Endothelial cell of umbilical vein (primary cell): ENCODE results near the gene CD79B. TPM values are rescaled to one million over a fixed set of nuclear protein-coding genes. Genes with fewer than 3 reads are reported as not detected.

Source experiments
- BruUV-seq: library from RNA; stranded (reverse); fragments of 400-500 nt; replicated peaks from 2 replicates; lab custom pipeline; 2021; lab: Mats Ljungman, UMichigan
- CTCF ChIA-PET: fragments of 300-600, 350-600 bp; sonication (Branson Sonifier 250); formaldehyde crosslinking; loops from one replicate; lab custom pipeline; 2021; ENCODE audit warnings: antibody characterized with exemption, inconsistent platforms; lab: Charles Lee
- POLR2A ChIA-PET: fragments of 300-600, 350-600 bp; sonication (Branson Sonifier 250); formaldehyde crosslinking; loops from one replicate; lab custom pipeline; 2021; ENCODE audit warnings: antibody characterized with exemption, inconsistent platforms; lab: Charles Lee
- DNase-seq: peaks from one replicate; pipeline ENCODE4 v3.0.0-alpha.2; 2011; ENCODE audit warnings: low read depth, low spot score
- FAIRE-seq: peaks from 2 replicates; lab custom pipeline; 2011; peaks lifted over from hg19 to GRCh38; lab: Jason Lieb, UNC
- H2AFZ ChIP-seq: 2 replicates; pipeline ENCODE4 v1.6.0; 2012; ENCODE audit warnings: low read depth, low read length, control low read depth, inconsistent platforms
- H3K27ac ChIP-seq: 2 replicates; pipeline ENCODE4 v1.5.1; 2011; ENCODE audit warnings: low read depth, mild to moderate bottlenecking, control low read depth, low read length, moderate library complexity; ENCODE audit not compliant: insufficient read depth
- H3K27me3 ChIP-seq, 2 experiments: 2 replicates each; pipeline versions ENCODE4 v1.6.0 to v1.6.1; 2011; ENCODE audit warnings: low read length in 2 of 2, mixed read lengths in 1 of 2; ENCODE audit not compliant: control insufficient read depth in 2 of 2, insufficient read depth in 2 of 2
- H3K36me3 ChIP-seq, 2 experiments: 2 replicates in 1 of 2; 3 replicates in 1 of 2; pipeline ENCODE4 v1.5.1; 2011; ENCODE audit warnings: low read length in 2 of 2, mild to moderate bottlenecking in 1 of 2, moderate library complexity in 1 of 2; ENCODE audit not compliant: control insufficient read depth in 2 of 2, insufficient read depth in 2 of 2; ENCODE audit errors: extremely low read depth in 1 of 2
- H3K4me1 ChIP-seq: 3 replicates; pipeline ENCODE4 v1.5.1; 2011; ENCODE audit warnings: mild to moderate bottlenecking, low read length; ENCODE audit not compliant: control insufficient read depth, insufficient read depth; ENCODE audit errors: extremely low read depth
- H3K4me2 ChIP-seq: 2 replicates; pipeline ENCODE4 v1.6.1; 2011; ENCODE audit warnings: low read length, control low read depth, mixed read lengths; ENCODE audit not compliant: insufficient read depth
- H3K4me3 ChIP-seq, 3 experiments: fragments of 200-600 bp in 1 of 3; sonication (generic), shearing (Covaris generic) in 1 of 3; replicated peaks in 1 of 3; 2 replicates each; pipeline ENCODE4 v1.5.1; 2011 to 2016; ENCODE audit warnings: control low read depth in 3 of 3, low read length in 3 of 3, mild to moderate bottlenecking in 2 of 3, inconsistent platforms in 1 of 3, low read depth in 1 of 3, moderate library complexity in 1 of 3; ENCODE audit not compliant: insufficient read depth in 1 of 3
- H3K79me2 ChIP-seq: 2 replicates; pipeline ENCODE4 v1.6.0; 2012; ENCODE audit warnings: low read length, inconsistent platforms; ENCODE audit not compliant: control insufficient read depth, insufficient read depth
- H3K9ac ChIP-seq: replicated peaks from 2 replicates; pipeline ENCODE3; 2011; ENCODE audit warnings: low read length, control low read depth; ENCODE audit not compliant: insufficient read depth; ENCODE audit errors: extremely low read depth
- H3K9me1 ChIP-seq: replicated peaks from 3 replicates; pipeline ENCODE4 v1.6.0; 2011; ENCODE audit warnings: mild to moderate bottlenecking, low read length; ENCODE audit not compliant: control insufficient read depth, insufficient read depth; ENCODE audit errors: extremely low read depth
- H3K9me3 ChIP-seq: replicated peaks from 2 replicates; pipeline ENCODE4 v1.5.1; 2012; ENCODE audit warnings: low read length, inconsistent platforms; ENCODE audit not compliant: control insufficient read depth, insufficient read depth
- H4K20me1 ChIP-seq: replicated peaks from 2 replicates; pipeline ENCODE3; 2011; ENCODE audit warnings: mild to moderate bottlenecking, low read length; ENCODE audit not compliant: control insufficient read depth, insufficient read depth; ENCODE audit errors: extremely low read depth
- EZH2 ChIP-seq: IDR thresholded peaks from 2 replicates; pipeline ENCODE4 v1.6.1; 2012; ENCODE audit warnings: borderline replicate concordance, low read depth, mild to moderate bottlenecking, moderate library complexity, low read length, inconsistent platforms; ENCODE audit not compliant: severe bottlenecking
- FOS ChIP-seq: IDR thresholded peaks from 2 replicates; pipeline ENCODE4 v1.6.1; 2011; ENCODE audit warnings: mild to moderate bottlenecking, low read length, moderate library complexity, borderline replicate concordance; ENCODE audit not compliant: insufficient read depth
- GATA2 ChIP-seq: IDR thresholded peaks from 2 replicates; pipeline ENCODE4 v1.7.0; 2011; ENCODE audit warnings: low read depth, mild to moderate bottlenecking, moderate library complexity, mixed read lengths, low read length; ENCODE audit not compliant: insufficient read length, insufficient read depth
- JUN ChIP-seq: IDR thresholded peaks from 2 replicates; pipeline ENCODE4 v1.6.1; 2011; ENCODE audit warnings: borderline replicate concordance, low read depth; ENCODE audit not compliant: insufficient read length, insufficient read depth
- MYC ChIP-seq: IDR thresholded peaks from one replicate; pipeline ENCODE4 v1.6.1; 2011; ENCODE audit warnings: mild to moderate bottlenecking, low read depth, low read length
- POLR2A ChIP-seq: IDR thresholded peaks from 2 replicates; pipeline ENCODE4 v1.6.1; 2012; ENCODE audit warnings: low read depth, mild to moderate bottlenecking, control low read depth, low read length
- POLR2AphosphoS5 ChIP-seq: IDR thresholded peaks from 2 replicates; pipeline ENCODE4 v1.6.1; 2012; ENCODE audit warnings: low read depth, mild to moderate bottlenecking, control low read depth, low read length, moderate library complexity; ENCODE audit not compliant: insufficient read depth
- dilution Hi-C: fragments of 300-500 bp; cut with MboI; formaldehyde crosslinking; loops from one replicate; pipeline ENCODE4 v1.15.0; 2019; ENCODE audit warnings: low sequenced_read_pairs; ENCODE audit not compliant: extremely low pct_ligation_motif_present
- intact Hi-C: fragments of 100-400 bp; cut with micrococcal nuclease; formaldehyde crosslinking; loops from one replicate; pipeline ENCODE4 v1.10.0; 2022
- polyA plus RNA-seq, 4 experiments: library from polyadenylated mRNA; depleted of rRNA in 3 of 4; stranded (reverse) in 3 of 4; unstranded in 1 of 4; fragments of >200 nt; gene quantifications; 2 replicates each; pipeline versions ENCODE4 v1.2.1 to v1.2.3, GENCODE V29; 2011 to 2012; ENCODE audit warnings: missing spikeins in 1 of 4
- total RNA-seq: library from RNA; stranded (reverse); gene quantifications from 2 replicates; pipeline ENCODE4 v1.2.3, GENCODE V29; 2021
- TF ChIP-seq, protein P1 (sequence below): IDR thresholded peaks from 2 replicates; pipeline ENCODE4 v1.6.1; 2011; ENCODE audit not compliant: insufficient read depth, insufficient read length
- TF ChIP-seq, protein P2 (sequence below), 2 donors: IDR thresholded peaks; 1 replicate in 1 of 2; 2 replicates in 1 of 2; pipeline ENCODE4 v1.5.1; 2011; ENCODE audit warnings: low read length in 2 of 2, mild to moderate bottlenecking in 2 of 2, moderate library complexity in 2 of 2, control low read depth in 1 of 2, inconsistent platforms in 1 of 2, low read depth in 1 of 2; ENCODE audit not compliant: insufficient read depth in 1 of 2; ENCODE audit errors: extremely low read depth in 1 of 2

The CD79B gene
- total and polyA plus RNA-seq, 2 donors (not counting 3 experiments of a cell fraction or from before 2014, with no cell fraction given) = 2.1 to 3.9 TPM

GRCh38 chr17:63945784-63946439 lies 13.8 kb upstream of the CD79B start:
- no peak for DNase-seq
- no peak overlapping the region for H3K4me2 ChIP-seq
- H3K9me3 ChIP-seq = no peaks in the 10 kb centered on the region
- no peak overlapping the region for H3K4me3 ChIP-seq
- TF ChIP-seq, protein P1, sequence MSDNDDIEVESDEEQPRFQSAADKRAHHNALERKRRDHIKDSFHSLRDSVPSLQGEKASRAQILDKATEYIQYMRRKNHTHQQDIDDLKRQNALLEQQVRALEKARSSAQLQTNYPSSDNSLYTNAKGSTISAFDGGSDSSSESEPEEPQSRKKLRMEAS = no peak
- TF ChIP-seq JUN = no peak
- no peak for TF ChIP-seq GATA2
- TF ChIP-seq POLR2A = no peak
- TF ChIP-seq, protein P2, sequence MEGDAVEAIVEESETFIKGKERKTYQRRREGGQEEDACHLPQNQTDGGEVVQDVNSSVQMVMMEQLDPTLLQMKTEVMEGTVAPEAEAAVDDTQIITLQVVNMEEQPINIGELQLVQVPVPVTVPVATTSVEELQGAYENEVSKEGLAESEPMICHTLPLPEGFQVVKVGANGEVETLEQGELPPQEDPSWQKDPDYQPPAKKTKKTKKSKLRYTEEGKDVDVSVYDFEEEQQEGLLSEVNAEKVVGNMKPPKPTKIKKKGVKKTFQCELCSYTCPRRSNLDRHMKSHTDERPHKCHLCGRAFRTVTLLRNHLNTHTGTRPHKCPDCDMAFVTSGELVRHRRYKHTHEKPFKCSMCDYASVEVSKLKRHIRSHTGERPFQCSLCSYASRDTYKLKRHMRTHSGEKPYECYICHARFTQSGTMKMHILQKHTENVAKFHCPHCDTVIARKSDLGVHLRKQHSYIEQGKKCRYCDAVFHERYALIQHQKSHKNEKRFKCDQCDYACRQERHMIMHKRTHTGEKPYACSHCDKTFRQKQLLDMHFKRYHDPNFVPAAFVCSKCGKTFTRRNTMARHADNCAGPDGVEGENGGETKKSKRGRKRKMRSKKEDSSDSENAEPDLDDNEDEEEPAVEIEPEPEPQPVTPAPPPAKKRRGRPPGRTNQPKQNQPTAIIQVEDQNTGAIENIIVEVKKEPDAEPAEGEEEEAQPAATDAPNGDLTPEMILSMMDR (IDR thresholded peaks at IDR 0.05; ENCODE audit: extremely low read depth in 1 of 2, insufficient read depth in 1 of 2, low read depth in 1 of 2, low read length in 2 of 2) = no peak
- TF ChIP-seq MYC = no peak
- TF ChIP-seq EZH2 = no peak
- TF ChIP-seq FOS = no peak
- TF ChIP-seq POLR2AphosphoS5 = no peak
- no peak overlapping the region for H3K9ac ChIP-seq
- ChIA-PET CTCF (interaction anchor here (0.6 to 3.0 kb wide), 48 partner anchors 9 to 354 kb away, joined by 3 to 108 read pairs (median 6); partner anchors contain the start of genes CD79B, CSHL1, GH1 and ICAM2), POLR2A (no interaction called here)
- no peak for FAIRE-seq
- H3K27ac ChIP-seq = no peak overlapping the region
- no TSS peak for BruUV-seq
- no peaks in the 10 kb centered on the region for H3K36me3 ChIP-seq
- H3K4me1 ChIP-seq = no peaks in the 10 kb centered on the region
- no peaks in the 10 kb centered on the region for H3K9me1 ChIP-seq
- no peaks in the 10 kb centered on the region for H3K79me2 ChIP-seq
- dilution Hi-C loops = no loop called here
- intact Hi-C loops = loop anchor here (1.0 to 2.0 kb wide), 2 partner anchors 27 to 45 kb away; no protein-coding TSS in a partner anchor
- H4K20me1 ChIP-seq = no peaks in the 10 kb centered on the region
- H3K27me3 ChIP-seq = no peaks in the 10 kb centered on the region
- no peak overlapping the region for H2AFZ ChIP-seq
